Activated T-helper 2 cell treated with anti-CD3 and anti-CD28 coated beads, Interferon-gamma antibody, Interleukin-2, Interleukin-4, amounts not matched to agents 10 μg/mL and 5 μg/mL and 100 μg/mL, durations not matched to agents 14 hours and 24 hours and 36 hours (primary cell): ENCODE measurements around the gene MC4R. TPM values are rescaled to one million over a fixed set of nuclear protein-coding genes. Genes with fewer than 3 reads are reported as not detected.

Experiments used
- DNase-seq: peaks from one replicate; pipeline ENCODE4 v3.0.0; 2021; ENCODE audit warnings: low spot score
- H3K27ac Mint-ChIP-seq: one replicate; pipeline ENCODE4 v1.8.0; 2021; ENCODE audit warnings: mixed read lengths
- H3K27me3 Mint-ChIP-seq: one replicate; pipeline ENCODE4 v1.8.0; 2021; ENCODE audit warnings: low read depth, mixed read lengths
- H3K36me3 Mint-ChIP-seq: one replicate; pipeline ENCODE4 v1.8.0; 2021; ENCODE audit warnings: low read depth, mixed read lengths
- H3K4me1 Mint-ChIP-seq: one replicate; pipeline ENCODE4 v1.8.0; 2021; ENCODE audit warnings: low read depth, mixed read lengths
- H3K4me3 Mint-ChIP-seq: one replicate; pipeline ENCODE4 v1.8.0; 2021; ENCODE audit warnings: low read depth, mild to moderate bottlenecking, moderate library complexity, mixed read lengths
- H3K9me3 Mint-ChIP-seq: one replicate; pipeline ENCODE4 v1.8.0; 2021; ENCODE audit warnings: mixed read lengths
- intact Hi-C: fragments of 100-400 bp; cut with micrococcal nuclease; formaldehyde crosslinking; loops from one replicate; pipeline ENCODE4 v1.15.1; 2023
- total RNA-seq: library from RNA; stranded (reverse); gene quantifications from 2 replicates; pipeline ENCODE4 v1.2.3, GENCODE V29; 2022

MC4R gene
- total RNA-seq, 1 donor from 2014 or later: not detected

- Mint-ChIP-seq H3K27me3 (no peaks in the 10 kb centered on the region), H3K36me3 (no peaks in the 10 kb centered on the region), H3K9me3 (no peaks in the 10 kb centered on the region), H3K4me3 (no peak overlapping the region), H3K4me1 (no peaks in the 10 kb centered on the region), H3K27ac (no peak overlapping the region)
- DNase-seq: no peak
- intact Hi-C loops: no loop called here
Observed at GRCh38 chr18:60377778-60378469, 5.3 kb upstream of the MC4R start.

- intact Hi-C loops: no loop called here
- H3K4me3 Mint-ChIP-seq: no peak overlapping the region
- no peak for DNase-seq
- H3K9me3 Mint-ChIP-seq: peaks cover 3% of the 10 kb centered on the region
- no peaks in the 10 kb centered on the region for H3K27me3 Mint-ChIP-seq
- H3K36me3 Mint-ChIP-seq: no peaks in the 10 kb centered on the region
- no peak overlapping the region for H3K27ac Mint-ChIP-seq
- no peaks in the 10 kb centered on the region for H3K4me1 Mint-ChIP-seq
Observed at GRCh38 chr18:60372132-60372531, 443 bp downstream of the MC4R start.

GRCh38 chr18:60358516-60358915, 14.1 kb downstream of the MC4R start:
- Mint-ChIP-seq H3K36me3 (no peaks in the 10 kb centered on the region), H3K4me1 (no peaks in the 10 kb centered on the region), H3K9me3 (no peaks in the 10 kb centered on the region), H3K27ac (no peak overlapping the region), H3K4me3 (no peak overlapping the region), H3K27me3 (no peaks in the 10 kb centered on the region)
- intact Hi-C loops: no loop called here
- DNase-seq: no peak

- H3K27ac Mint-ChIP-seq: no peak overlapping the region
- intact Hi-C loops: no loop called here
- no peaks in the 10 kb centered on the region for H3K36me3 Mint-ChIP-seq
Observed at GRCh38 chr18:60350941-60351340, 21.6 kb downstream of the MC4R start.

GRCh38 chr18:60350150-60350549, 22.4 kb downstream of the MC4R start:
- no peaks in the 10 kb centered on the region for H3K27me3 Mint-ChIP-seq
- H3K36me3 Mint-ChIP-seq: no peaks in the 10 kb centered on the region
- no peak overlapping the region for H3K27ac Mint-ChIP-seq
- no peaks in the 10 kb centered on the region for H3K9me3 Mint-ChIP-seq
- no peak for DNase-seq
- intact Hi-C loops: no loop called here
- no peak overlapping the region for H3K4me3 Mint-ChIP-seq
- no peaks in the 10 kb centered on the region for H3K4me1 Mint-ChIP-seq

More at GRCh38 chr18:60350941-60351340, 21.6 kb downstream of the MC4R start:
- Mint-ChIP-seq H3K4me1 (no peaks in the 10 kb centered on the region), H3K4me3 (no peak overlapping the region), H3K27me3 (no peaks in the 10 kb centered on the region), H3K9me3 (no peaks in the 10 kb centered on the region)
- DNase-seq: no peak

GRCh38 chr18:60347526-60348045, 25.0 kb downstream of the MC4R start:
- H3K36me3 Mint-ChIP-seq: no peaks in the 10 kb centered on the region
- intact Hi-C loops: no loop called here
- no peaks in the 10 kb centered on the region for H3K9me3 Mint-ChIP-seq
- no peak overlapping the region for H3K27ac Mint-ChIP-seq
- H3K27me3 Mint-ChIP-seq: no peaks in the 10 kb centered on the region
- H3K4me3 Mint-ChIP-seq: no peak overlapping the region
- DNase-seq: no peak
- H3K4me1 Mint-ChIP-seq: no peaks in the 10 kb centered on the region

- Mint-ChIP-seq H3K27me3 (no peaks in the 10 kb centered on the region), H3K4me3 (no peak overlapping the region), H3K4me1 (no peaks in the 10 kb centered on the region), H3K9me3 (no peaks in the 10 kb centered on the region), H3K27ac (no peak overlapping the region), H3K36me3 (no peaks in the 10 kb centered on the region)
- DNase-seq: no peak
- intact Hi-C loops: no loop called here
Observed at GRCh38 chr18:60339018-60339417, 33.6 kb downstream of the MC4R start.

- Mint-ChIP-seq H3K27me3 (no peaks in the 10 kb centered on the region), H3K4me1 (no peaks in the 10 kb centered on the region), H3K4me3 (no peak overlapping the region), H3K36me3 (no peaks in the 10 kb centered on the region), H3K9me3 (no peaks in the 10 kb centered on the region), H3K27ac (no peak overlapping the region)
- intact Hi-C loops: no loop called here
- no peak for DNase-seq
Observed at GRCh38 chr18:60331890-60332289, 40.7 kb downstream of the MC4R start.

- H3K9me3 Mint-ChIP-seq: no peaks in the 10 kb centered on the region
- DNase-seq: no peak
- intact Hi-C loops: no loop called here
- no peaks in the 10 kb centered on the region for H3K27me3 Mint-ChIP-seq
- no peak overlapping the region for H3K27ac Mint-ChIP-seq
- no peaks in the 10 kb centered on the region for H3K36me3 Mint-ChIP-seq
- H3K4me1 Mint-ChIP-seq: no peaks in the 10 kb centered on the region
- no peak overlapping the region for H3K4me3 Mint-ChIP-seq
Observed at GRCh38 chr18:60329131-60329530, 43.4 kb downstream of the MC4R start.

GRCh38 chr18:60327880-60328279, 44.7 kb downstream of the MC4R start:
- no peak for DNase-seq
- Mint-ChIP-seq H3K4me3 (no peak overlapping the region), H3K4me1 (no peaks in the 10 kb centered on the region), H3K27ac (no peak overlapping the region), H3K27me3 (no peaks in the 10 kb centered on the region), H3K9me3 (no peaks in the 10 kb centered on the region), H3K36me3 (no peaks in the 10 kb centered on the region)
- intact Hi-C loops: no loop called here

- DNase-seq: no peak
- Mint-ChIP-seq H3K4me1 (no peaks in the 10 kb centered on the region), H3K36me3 (no peaks in the 10 kb centered on the region), H3K4me3 (no peak overlapping the region), H3K27me3 (no peaks in the 10 kb centered on the region), H3K9me3 (no peaks in the 10 kb centered on the region), H3K27ac (no peak overlapping the region)
- intact Hi-C loops: no loop called here
Observed at GRCh38 chr18:60322591-60322990, 50.0 kb downstream of the MC4R start.
